ENCODE data around the gene AKNA.

AKNA gene

GRCh38 chr9:114314256-114314867, 73.4 kb downstream of the AKNA start:
- no peaks in the 10 kb centered on the region for H3K4me1 Mint-ChIP-seq (ENCODE audit: low read depth)
- H3K9me3 Mint-ChIP-seq = no peaks in the 10 kb centered on the region
- no peak overlapping the region for H3K27ac Mint-ChIP-seq
- no peaks in the 10 kb centered on the region for H3K27me3 Mint-ChIP-seq
- no peak overlapping the region for H3K4me3 Mint-ChIP-seq
- H3K36me3 Mint-ChIP-seq (ENCODE audit: low read depth) = no peaks in the 10 kb centered on the region

GRCh38 chr9:114313186-114313585, 74.6 kb downstream of the AKNA start:
- Mint-ChIP-seq H3K4me1 (ENCODE audit: low read depth) (no peaks in the 10 kb centered on the region), H3K36me3 (ENCODE audit: low read depth) (no peaks in the 10 kb centered on the region), H3K27me3 (no peaks in the 10 kb centered on the region), H3K4me3 (no peak overlapping the region), H3K27ac (no peak overlapping the region), H3K9me3 (no peaks in the 10 kb centered on the region)

GRCh38 chr9:114312513-114312875, 75.3 kb downstream of the AKNA start:
- H3K4me3 Mint-ChIP-seq = no peak overlapping the region
- H3K36me3 Mint-ChIP-seq (ENCODE audit: low read depth) = no peaks in the 10 kb centered on the region
- H3K27me3 Mint-ChIP-seq = no peaks in the 10 kb centered on the region
- no peaks in the 10 kb centered on the region for H3K9me3 Mint-ChIP-seq
- no peak overlapping the region for H3K27ac Mint-ChIP-seq
- H3K4me1 Mint-ChIP-seq (ENCODE audit: low read depth) = no peaks in the 10 kb centered on the region

- H3K27ac Mint-ChIP-seq = no peak overlapping the region
- H3K9me3 Mint-ChIP-seq = no peaks in the 10 kb centered on the region
- H3K27me3 Mint-ChIP-seq = no peaks in the 10 kb centered on the region
- no peaks in the 10 kb centered on the region for H3K36me3 Mint-ChIP-seq (ENCODE audit: low read depth)
- H3K4me1 Mint-ChIP-seq (ENCODE audit: low read depth) = no peaks in the 10 kb centered on the region
- H3K4me3 Mint-ChIP-seq = no peak overlapping the region
Measured at GRCh38 chr9:114311571-114312512, 75.9 kb downstream of the AKNA start.

- Mint-ChIP-seq H3K27ac (no peak overlapping the region), H3K36me3 (ENCODE audit: low read depth) (no peaks in the 10 kb centered on the region), H3K27me3 (no peaks in the 10 kb centered on the region), H3K4me3 (no peak overlapping the region), H3K4me1 (ENCODE audit: low read depth) (no peaks in the 10 kb centered on the region), H3K9me3 (no peaks in the 10 kb centered on the region)
Measured at GRCh38 chr9:114310471-114311450, 77.0 kb downstream of the AKNA start.

- Mint-ChIP-seq H3K36me3 (ENCODE audit: low read depth) (no peaks in the 10 kb centered on the region), H3K4me1 (ENCODE audit: low read depth) (no peaks in the 10 kb centered on the region), H3K4me3 (no peak overlapping the region), H3K27ac (no peak overlapping the region), H3K27me3 (no peaks in the 10 kb centered on the region), H3K9me3 (no peaks in the 10 kb centered on the region)
Measured at GRCh38 chr9:114309096-114309495, 78.7 kb downstream of the AKNA start.

GRCh38 chr9:114308361-114308950, 79.3 kb downstream of the AKNA start:
- H3K9me3 Mint-ChIP-seq = no peaks in the 10 kb centered on the region
- H3K27me3 Mint-ChIP-seq = no peaks in the 10 kb centered on the region
- H3K4me1 Mint-ChIP-seq (ENCODE audit: low read depth) = no peaks in the 10 kb centered on the region
- no peaks in the 10 kb centered on the region for H3K36me3 Mint-ChIP-seq (ENCODE audit: low read depth)
- no peak overlapping the region for H3K4me3 Mint-ChIP-seq
- no peak overlapping the region for H3K27ac Mint-ChIP-seq

- no peaks in the 10 kb centered on the region for H3K27me3 Mint-ChIP-seq
- H3K9me3 Mint-ChIP-seq = no peaks in the 10 kb centered on the region
- H3K36me3 Mint-ChIP-seq (ENCODE audit: low read depth) = no peaks in the 10 kb centered on the region
- H3K27ac Mint-ChIP-seq = no peak overlapping the region
- no peak overlapping the region for H3K4me3 Mint-ChIP-seq
- H3K4me1 Mint-ChIP-seq (ENCODE audit: low read depth) = no peaks in the 10 kb centered on the region
Measured at GRCh38 chr9:114307899-114308267, 79.9 kb downstream of the AKNA start.

- H3K4me3 Mint-ChIP-seq = no peak overlapping the region
- H3K4me1 Mint-ChIP-seq (ENCODE audit: low read depth) = no peaks in the 10 kb centered on the region
- no peaks in the 10 kb centered on the region for H3K27me3 Mint-ChIP-seq
- no peak overlapping the region for H3K27ac Mint-ChIP-seq
- H3K9me3 Mint-ChIP-seq = no peaks in the 10 kb centered on the region
- no peaks in the 10 kb centered on the region for H3K36me3 Mint-ChIP-seq (ENCODE audit: low read depth)
Measured at GRCh38 chr9:114304416-114305188, 83.2 kb downstream of the AKNA start.

GRCh38 chr9:114303977-114304376, 83.8 kb downstream of the AKNA start:
- no peaks in the 10 kb centered on the region for H3K4me1 Mint-ChIP-seq (ENCODE audit: low read depth)
- no peaks in the 10 kb centered on the region for H3K36me3 Mint-ChIP-seq (ENCODE audit: low read depth)
- H3K9me3 Mint-ChIP-seq = no peaks in the 10 kb centered on the region
- no peak overlapping the region for H3K27ac Mint-ChIP-seq
- no peaks in the 10 kb centered on the region for H3K27me3 Mint-ChIP-seq
- H3K4me3 Mint-ChIP-seq = no peak overlapping the region

- Mint-ChIP-seq H3K4me3 (no peak overlapping the region), H3K9me3 (no peaks in the 10 kb centered on the region), H3K27ac (no peak overlapping the region), H3K27me3 (no peaks in the 10 kb centered on the region), H3K36me3 (ENCODE audit: low read depth) (no peaks in the 10 kb centered on the region), H3K4me1 (ENCODE audit: low read depth) (no peaks in the 10 kb centered on the region)
Measured at GRCh38 chr9:114303571-114303970, 84.2 kb downstream of the AKNA start.

- H3K27ac Mint-ChIP-seq = no peak overlapping the region
- H3K4me3 Mint-ChIP-seq = no peak overlapping the region
- no peaks in the 10 kb centered on the region for H3K27me3 Mint-ChIP-seq
- H3K9me3 Mint-ChIP-seq = no peaks in the 10 kb centered on the region
- H3K4me1 Mint-ChIP-seq (ENCODE audit: low read depth) = no peaks in the 10 kb centered on the region
- H3K36me3 Mint-ChIP-seq (ENCODE audit: low read depth) = no peaks in the 10 kb centered on the region
Measured at GRCh38 chr9:114302727-114303126, 85.1 kb downstream of the AKNA start.

- Mint-ChIP-seq H3K4me1 (ENCODE audit: low read depth) (no peaks in the 10 kb centered on the region), H3K27ac (no peak overlapping the region), H3K9me3 (no peaks in the 10 kb centered on the region), H3K36me3 (ENCODE audit: low read depth) (no peaks in the 10 kb centered on the region), H3K27me3 (no peaks in the 10 kb centered on the region), H3K4me3 (no peak overlapping the region)
Measured at GRCh38 chr9:114301798-114302565, 85.8 kb downstream of the AKNA start.

All from stimulated activated naive CD8-positive, alpha-beta T cell treated with anti-CD3 and anti-CD28 coated beads, Interleukin-15, Interleukin-2, amounts not matched to agents 100 ng/mL and 50 ng/mL, for 24 hours (primary cell).